ENCODE results near the gene OSCAR. TPM values are rescaled to one million over a fixed set of nuclear protein-coding genes. Genes with fewer than 3 reads are reported as not detected.
"Not testable (repeated sequence)": the region's sequence is repeated elsewhere in the genome, so short reads cannot be mapped to it uniquely, and the experiment has no call there.

Gene OSCAR
- total RNA-seq, 1 donor from 2014 or later: 0.33 TPM

- Histone ChIP-seq H3K36me3 (no peaks in the 10 kb centered on the region), H3K4me3 (no peak overlapping the region), H3K27me3 (ENCODE audit: low read depth) (peaks cover 44% of the 10 kb centered on the region), H3K27ac (replicated peaks) (no peak overlapping the region), H3K9me3 (replicated peaks) (no peaks in the 10 kb centered on the region), H3K4me1 (peaks cover 29% of the 10 kb centered on the region)
- no peak for DNase-seq
- no peak for TF ChIP-seq CTCF (IDR thresholded peaks at IDR 0.05; ENCODE audit: borderline replicate concordance)
- intact Hi-C loops (cut with micrococcal nuclease): no loop called here
Measured at GRCh38 chr19:54099190-54099902, 1.3 kb downstream of the OSCAR start.

- Histone ChIP-seq H3K4me1 (peaks cover 6% of the 10 kb centered on the region), H3K9me3 (replicated peaks) (no peaks in the 10 kb centered on the region), H3K27me3 (ENCODE audit: low read depth) (peaks cover 66% of the 10 kb centered on the region), H3K36me3 (no peaks in the 10 kb centered on the region), H3K27ac (replicated peaks) (no peak overlapping the region), H3K4me3 (peak overlapping the region; percentile 25)
- TF ChIP-seq CTCF (IDR thresholded peaks at IDR 0.05; ENCODE audit: borderline replicate concordance): no peak
- intact Hi-C loops (cut with micrococcal nuclease): no loop called here
- DNase-seq: no peak
Measured at GRCh38 chr19:54096617-54097106, 3.9 kb downstream of the OSCAR start.

GRCh38 chr19:54095859-54096616 is 4.6 kb downstream of the OSCAR start:
- Histone ChIP-seq H3K27me3 (ENCODE audit: low read depth) (peaks cover 70% of the 10 kb centered on the region), H3K4me3 (peak overlapping the region; percentile 50)
- intact Hi-C loops (cut with micrococcal nuclease); H3K4me1 ChIP-seq; H3K9me3 ChIP-seq (replicated peaks); H3K36me3 ChIP-seq; H3K27ac ChIP-seq (replicated peaks): not testable (repeated sequence)
- DNase-seq: peak; percentile 52

DNA sequence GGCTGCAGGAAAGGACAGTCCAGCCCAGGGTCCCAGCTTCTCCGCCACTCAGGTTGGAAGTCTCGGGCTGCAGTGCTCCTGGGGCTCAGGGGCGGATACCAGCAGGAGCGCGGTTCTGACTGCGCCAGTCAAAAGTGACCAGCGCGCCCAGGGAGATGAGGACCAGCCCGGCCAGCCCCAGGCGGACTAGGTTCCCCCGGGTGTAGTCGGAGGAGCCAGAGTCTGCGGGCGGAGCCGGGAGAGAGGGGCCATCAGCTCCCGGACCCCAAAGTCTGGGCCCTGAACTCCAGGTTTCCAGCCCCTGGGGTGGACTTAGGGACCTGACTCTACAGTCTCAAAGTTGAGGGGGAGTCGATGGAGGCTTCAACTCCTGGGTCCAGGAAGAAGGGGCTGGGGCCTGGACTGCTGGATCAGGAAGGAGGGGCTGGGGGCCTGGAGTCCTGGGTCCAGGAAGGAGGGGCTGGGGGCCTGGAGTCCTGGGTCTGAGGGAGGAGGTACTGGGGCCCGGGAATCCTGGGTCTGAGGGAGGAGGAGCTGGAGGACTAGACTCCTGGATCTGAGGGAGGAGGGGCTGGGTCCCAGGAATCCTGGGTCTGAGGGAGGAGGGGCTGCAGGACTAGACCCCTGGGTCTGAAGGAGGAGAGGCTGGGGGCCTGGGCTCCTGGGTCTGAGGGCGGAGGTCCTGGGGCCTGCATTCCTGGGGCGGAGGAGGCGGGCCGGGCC is 5.3 kb downstream of the OSCAR start:
- H3K27ac ChIP-seq (replicated peaks): no peak overlapping the region

GRCh38 chr19:54094426-54095000 is 6.1 kb downstream of the OSCAR start:
- H3K36me3 ChIP-seq: no peaks in the 10 kb centered on the region
- peaks cover 6% of the 10 kb centered on the region for H3K4me1 ChIP-seq
- no peak overlapping the region for H3K27ac ChIP-seq (replicated peaks)
- H3K27me3 ChIP-seq (ENCODE audit: low read depth): peaks cover 82% of the 10 kb centered on the region
- TF ChIP-seq CTCF (IDR thresholded peaks at IDR 0.05; ENCODE audit: borderline replicate concordance): no peak
- no peak for DNase-seq
- no peaks in the 10 kb centered on the region for H3K9me3 ChIP-seq (replicated peaks)
- intact Hi-C loops (cut with micrococcal nuclease): no loop called here
- H3K4me3 ChIP-seq: no peak overlapping the region

More for the DNA sequence above, 5.3 kb downstream of the OSCAR start:
- Histone ChIP-seq H3K27me3 (ENCODE audit: low read depth) (peaks cover 75% of the 10 kb centered on the region), H3K4me1 (peaks cover 6% of the 10 kb centered on the region), H3K36me3 (no peaks in the 10 kb centered on the region), H3K4me3 (peak overlapping the region; percentile 50), H3K9me3 (replicated peaks) (no peaks in the 10 kb centered on the region)
- no peak for TF ChIP-seq CTCF (IDR thresholded peaks at IDR 0.05; ENCODE audit: borderline replicate concordance)
- no peak for DNase-seq
- intact Hi-C loops (cut with micrococcal nuclease): no loop called here

Measured in left ventricle myocardium inferior (tissue), 1 donor.